Activated T-cell treated with anti-CD3 and anti-CD28 coated beads, Interleukin-2, amount 50 U/mL, for 72 hours (primary cell): ENCODE measurements around the gene REL. TPM values are rescaled to one million over a fixed set of nuclear protein-coding genes. Genes with fewer than 3 reads are reported as not detected.
"Not testable (repeated sequence)": the region's sequence is repeated elsewhere in the genome, so short reads cannot be mapped to it uniquely, and the experiment has no call there.

ENCODE experiments used
- ATAC-seq, 2 donors: fragments of 150-1000 bp; cut with Tn5 transposase; replicated peaks in 1 of 2; 2 replicates each; pipeline ENCODE4 v1.10.0; 2021; ENCODE audit warnings: moderate library complexity in 2 of 2, mild to moderate bottlenecking in 1 of 2
- DNase-seq, 2 donors: peaks; one replicate each; pipeline ENCODE4 v3.0.0; 2021 to 2022; ENCODE audit warnings: mixed read lengths in 1 of 2
- H3K27ac Mint-ChIP-seq: one replicate; pipeline ENCODE4 v1.8.0; 2022; ENCODE audit warnings: mild to moderate bottlenecking, moderate library complexity, mixed read lengths
- H3K27me3 Mint-ChIP-seq: one replicate; pipeline ENCODE4 v1.8.0; 2022; ENCODE audit warnings: low read depth, mixed read lengths
- H3K36me3 Mint-ChIP-seq, 2 donors: one replicate each; pipeline ENCODE4 v1.8.0; 2022; ENCODE audit warnings: mixed read lengths in 2 of 2, mild to moderate bottlenecking in 1 of 2; ENCODE audit not compliant: insufficient read depth in 2 of 2
- H3K4me1 Mint-ChIP-seq: one replicate; pipeline ENCODE4 v1.8.0; 2022; ENCODE audit warnings: low read depth, mixed read lengths
- H3K4me3 Mint-ChIP-seq, 2 donors: one replicate each; pipeline ENCODE4 v1.8.0; 2022; ENCODE audit warnings: mild to moderate bottlenecking in 2 of 2, mixed read lengths in 2 of 2, moderate library complexity in 2 of 2
- H3K9me3 Mint-ChIP-seq, 2 donors: one replicate each; pipeline ENCODE4 v1.8.0; 2022; ENCODE audit warnings: mixed read lengths in 2 of 2
- total RNA-seq, 2 donors: library from RNA; stranded (reverse); gene quantifications; one replicate each; pipeline ENCODE4 v1.2.3, GENCODE V29; 2022

The REL gene
- total RNA-seq, 2 donors from 2014 or later: 72.6 to 81.0 TPM

DNA sequence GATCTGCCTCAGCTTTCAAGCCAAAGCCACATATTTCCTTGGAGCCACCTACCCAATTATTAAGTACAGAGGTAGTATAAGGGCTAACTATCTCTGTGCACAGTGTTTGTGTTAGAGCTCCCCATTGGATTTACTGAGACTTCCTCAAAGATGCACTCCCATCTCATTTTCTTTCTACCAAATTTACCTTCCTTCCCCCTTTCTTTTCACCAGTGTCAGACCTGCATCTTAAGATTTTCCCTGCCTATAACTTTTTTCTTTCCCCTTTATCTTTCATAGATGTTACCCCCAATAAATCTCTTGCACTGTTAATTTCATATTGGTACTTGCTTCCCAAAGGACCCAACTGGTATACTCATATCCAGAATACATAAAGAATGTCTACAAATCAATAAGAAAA lies 5.9 kb upstream of the REL start:
- H3K9me3 Mint-ChIP-seq: no peaks in the 10 kb centered on the region
- peaks cover 0 to 4% of the 10 kb centered on the region in 2 donors for H3K36me3 Mint-ChIP-seq
- ATAC-seq (no peak), DNase-seq (no peak)
- H3K27me3 Mint-ChIP-seq: no peaks in the 10 kb centered on the region
- H3K4me1 Mint-ChIP-seq: peaks cover 47% of the 10 kb centered on the region
- peak overlapping the region; percentile 26 for H3K27ac Mint-ChIP-seq
- no peak overlapping the region for H3K4me3 Mint-ChIP-seq

- DNase-seq (no peak), ATAC-seq (peak in 1 of 2 donors; percentile 1)
- no peaks in the 10 kb centered on the region for H3K27me3 Mint-ChIP-seq
- H3K4me1 Mint-ChIP-seq: peaks cover 18% of the 10 kb centered on the region
- no peaks in the 10 kb centered on the region for H3K9me3 Mint-ChIP-seq
- H3K36me3 Mint-ChIP-seq: peaks cover 18 to 23% of the 10 kb centered on the region in 2 donors
- H3K4me3 Mint-ChIP-seq: peak overlapping the region; percentile 84 to 95
- peak overlapping the region; percentile 97 for H3K27ac Mint-ChIP-seq
These were observed 729 bp upstream of the REL start for GRCh38 chr2:60880643-60881046.

DNA sequence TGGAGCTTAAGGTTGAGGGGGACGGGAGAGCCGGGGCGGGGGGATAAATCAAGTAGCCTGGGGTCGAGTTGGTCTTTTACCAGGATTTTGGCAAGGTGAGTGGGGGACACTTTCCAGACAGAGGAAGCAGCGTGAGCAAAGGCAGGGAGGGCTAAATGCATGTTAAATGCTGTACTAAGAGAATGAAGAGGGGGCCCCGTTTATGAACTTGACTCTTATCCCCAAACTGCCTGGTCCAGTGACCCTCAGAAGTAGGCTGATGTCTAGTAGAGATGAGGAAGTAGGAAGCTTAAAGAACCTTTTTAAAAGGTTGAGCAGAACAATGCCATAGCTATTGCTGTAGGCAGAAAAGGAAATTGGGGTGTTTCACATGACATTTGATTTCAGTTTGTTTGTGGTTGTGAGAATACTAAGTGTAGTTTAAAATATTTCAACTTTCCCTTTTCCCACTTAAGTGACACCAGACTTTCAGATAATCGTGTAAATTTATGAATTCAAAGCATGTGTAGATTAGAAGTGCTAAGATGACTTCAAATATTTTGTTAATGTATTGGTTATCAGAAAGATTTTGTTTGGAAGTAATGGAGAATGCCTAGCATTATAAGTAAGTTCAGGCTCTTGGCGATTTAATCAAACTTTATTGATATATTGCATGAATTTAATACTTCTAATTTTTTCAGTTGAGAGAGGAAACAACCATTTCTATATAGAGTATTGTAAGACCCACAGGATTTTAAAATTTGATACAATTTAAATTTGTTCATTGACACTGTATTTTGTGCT lies 1.8 kb downstream of the REL start:
- no peak for ATAC-seq
- DNase-seq: peak in 1 of 2 donors; percentile 19
- H3K4me1 Mint-ChIP-seq: peaks cover 40% of the 10 kb centered on the region
- H3K36me3 Mint-ChIP-seq: peaks cover 21 to 29% of the 10 kb centered on the region in 2 donors
- no peaks in the 10 kb centered on the region for H3K27me3 Mint-ChIP-seq
- H3K9me3 Mint-ChIP-seq: no peaks in the 10 kb centered on the region
- peak overlapping the region; percentile 100 for H3K27ac Mint-ChIP-seq
- peak overlapping the region; percentile 100 for H3K4me3 Mint-ChIP-seq

DNA sequence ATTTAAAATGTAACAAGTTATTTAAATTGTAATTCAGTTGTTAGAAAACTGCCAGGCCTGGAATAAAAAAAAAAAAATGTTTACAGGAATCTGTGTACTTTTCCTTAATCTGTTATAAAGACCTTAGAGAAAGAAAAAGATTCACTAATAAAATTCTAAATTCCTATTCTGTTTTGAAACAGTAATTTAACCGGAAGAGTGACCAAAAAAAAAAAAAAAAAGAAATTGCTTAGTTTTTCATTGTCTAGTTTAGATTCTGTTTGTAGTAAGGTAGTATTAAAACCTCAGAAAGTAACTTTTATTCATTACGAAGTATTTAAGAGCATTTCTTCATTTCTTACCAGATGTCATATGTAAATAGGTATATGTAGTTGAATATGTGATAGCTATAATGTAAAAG lies 2.5 kb downstream of the REL start:
- Mint-ChIP-seq H3K27me3 (no peaks in the 10 kb centered on the region), H3K4me1 (peaks cover 48% of the 10 kb centered on the region), H3K9me3 (no peaks in the 10 kb centered on the region), H3K36me3 (peaks cover 21 to 31% of the 10 kb centered on the region in 2 donors), H3K27ac (peak overlapping the region; percentile 100), H3K4me3 (peak overlapping the region; percentile 100)
- no peak for ATAC-seq
- DNase-seq: no peak

DNA sequence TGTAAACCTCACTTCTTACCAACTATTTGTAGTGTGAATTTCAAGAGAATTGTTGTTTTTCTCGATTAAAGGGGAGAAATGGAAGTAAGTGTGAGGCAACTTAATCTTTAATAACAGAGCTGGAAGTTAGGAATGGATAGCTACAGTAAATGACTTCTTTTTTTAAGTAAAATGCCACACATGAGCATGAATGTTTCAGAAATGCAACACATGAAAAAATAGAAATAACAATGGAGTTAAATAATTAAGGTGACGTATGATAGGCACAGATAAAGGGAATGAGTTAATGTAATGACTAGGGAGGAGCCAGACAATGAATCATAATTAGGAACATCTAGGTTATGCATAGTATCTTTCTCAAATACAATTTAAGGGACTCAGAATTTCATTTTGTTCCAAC lies 3.4 kb downstream of the REL start:
- no peaks in the 10 kb centered on the region for H3K27me3 Mint-ChIP-seq
- H3K4me3 Mint-ChIP-seq: peak overlapping the region; percentile 78 to 100
- no peak for DNase-seq
- H3K36me3 Mint-ChIP-seq: peaks cover 25 to 38% of the 10 kb centered on the region in 2 donors
- peaks cover 0 to 1% of the 10 kb centered on the region in 2 donors for H3K9me3 Mint-ChIP-seq
- peak overlapping the region; percentile 100 for H3K27ac Mint-ChIP-seq
- ATAC-seq: no peak
- peaks cover 51% of the 10 kb centered on the region for H3K4me1 Mint-ChIP-seq

DNA sequence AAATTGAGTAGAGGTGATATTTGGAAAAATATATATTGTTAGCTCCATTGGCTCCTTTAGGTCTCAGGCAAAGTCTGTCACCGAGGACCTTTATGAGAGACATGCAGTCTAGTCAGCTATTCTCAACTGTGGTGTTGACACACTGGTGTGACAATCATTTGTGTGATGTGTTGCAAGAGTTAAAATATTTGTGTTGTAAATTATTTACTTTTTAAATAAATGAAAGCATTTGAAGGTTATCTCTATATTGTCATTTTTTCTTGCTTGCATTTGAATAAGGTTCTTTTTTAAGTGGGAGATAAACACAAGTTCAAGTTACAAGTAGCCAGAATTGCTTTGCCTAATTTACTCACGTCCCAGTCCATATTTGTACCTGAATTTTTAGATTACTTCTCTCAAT lies 4.3 kb downstream of the REL start:
- no peak for ATAC-seq

GRCh38 chr2:60886991-60887390 lies 5.6 kb downstream of the REL start:
- Mint-ChIP-seq H3K36me3 (peaks cover 24 to 53% of the 10 kb centered on the region in 2 donors), H3K4me3 (peak overlapping the region; percentile 69 to 82)
- ATAC-seq: no peak

More for the DNA sequence above, 4.3 kb downstream of the REL start:
- Mint-ChIP-seq H3K27me3 (no peaks in the 10 kb centered on the region), H3K9me3 (peaks cover 0 to 1% of the 10 kb centered on the region in 2 donors), H3K27ac (peak overlapping the region; percentile 100), H3K4me1 (peaks cover 53% of the 10 kb centered on the region), H3K4me3 (peak overlapping the region; percentile 78 to 100), H3K36me3 (peaks cover 27 to 47% of the 10 kb centered on the region in 2 donors)
- no peak for DNase-seq

GRCh38 chr2:60888853-60889252 lies 7.5 kb downstream of the REL start:
- ATAC-seq: no peak
- Mint-ChIP-seq H3K27ac (peak overlapping the region; percentile 48), H3K4me3 (peak overlapping the region; percentile 40 to 65), H3K9me3 (peaks cover 0 to 1% of the 10 kb centered on the region in 2 donors), H3K36me3 (peaks cover 16 to 46% of the 10 kb centered on the region in 2 donors), H3K27me3 (no peaks in the 10 kb centered on the region), H3K4me1 (peaks cover 71% of the 10 kb centered on the region)
- no peak for DNase-seq

More at GRCh38 chr2:60886991-60887390, 5.6 kb downstream of the REL start:
- Mint-ChIP-seq H3K9me3 (peaks cover 0 to 1% of the 10 kb centered on the region in 2 donors), H3K27ac (peak overlapping the region; percentile 79), H3K4me1 (peaks cover 65% of the 10 kb centered on the region), H3K27me3 (no peaks in the 10 kb centered on the region)
- DNase-seq: no peak

- not testable (repeated sequence) for DNase-seq, H3K27me3 Mint-ChIP-seq, ATAC-seq, H3K9me3 Mint-ChIP-seq
- Mint-ChIP-seq H3K4me3 (peak overlapping the region; percentile 59 to 78), H3K27ac (peak overlapping the region; percentile 82), H3K36me3 (peaks cover 15 to 49% of the 10 kb centered on the region in 2 donors), H3K4me1 (peaks cover 72% of the 10 kb centered on the region)
These were observed 8.4 kb downstream of the REL start for GRCh38 chr2:60889581-60890392.

GRCh38 chr2:60890393-60890707 lies 9.0 kb downstream of the REL start:
- no peaks in the 10 kb centered on the region for H3K27me3 Mint-ChIP-seq
- H3K9me3 Mint-ChIP-seq: peaks cover 0 to 1% of the 10 kb centered on the region in 2 donors
- DNase-seq (no peak), ATAC-seq (no peak)
- peak overlapping the region; percentile 82 for H3K27ac Mint-ChIP-seq
- H3K4me1 Mint-ChIP-seq: peaks cover 71% of the 10 kb centered on the region
- H3K36me3 Mint-ChIP-seq: peaks cover 13 to 47% of the 10 kb centered on the region in 2 donors
- H3K4me3 Mint-ChIP-seq: peak overlapping the region; percentile 59 to 78

DNA sequence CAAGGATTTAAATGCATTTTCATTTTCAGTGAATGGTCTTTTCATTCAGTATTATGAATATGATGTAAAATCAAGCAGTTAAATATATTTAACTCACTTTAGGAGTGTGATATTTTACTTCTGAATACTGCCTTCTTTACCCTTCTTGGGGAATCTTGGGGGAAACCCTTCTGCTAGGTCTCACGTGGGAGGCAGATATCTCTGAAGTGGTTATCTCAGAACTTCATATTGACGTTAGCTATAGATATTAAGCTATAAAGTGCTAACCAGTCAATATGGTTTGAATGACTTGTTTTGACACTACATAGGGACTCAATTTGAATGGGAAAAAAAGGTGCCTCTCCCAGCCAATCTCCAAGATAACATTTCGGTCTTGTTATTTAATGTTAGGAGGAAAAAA lies 9.8 kb downstream of the REL start:
- Mint-ChIP-seq H3K4me1 (peaks cover 63% of the 10 kb centered on the region), H3K4me3 (peak overlapping the region; percentile 59 to 78), H3K9me3 (peaks cover 0 to 1% of the 10 kb centered on the region in 2 donors), H3K36me3 (peaks cover 13 to 44% of the 10 kb centered on the region in 2 donors), H3K27me3 (no peaks in the 10 kb centered on the region), H3K27ac (peak overlapping the region; percentile 82)
- ATAC-seq (peak; percentile 70 to 72), DNase-seq (no peak)

DNA sequence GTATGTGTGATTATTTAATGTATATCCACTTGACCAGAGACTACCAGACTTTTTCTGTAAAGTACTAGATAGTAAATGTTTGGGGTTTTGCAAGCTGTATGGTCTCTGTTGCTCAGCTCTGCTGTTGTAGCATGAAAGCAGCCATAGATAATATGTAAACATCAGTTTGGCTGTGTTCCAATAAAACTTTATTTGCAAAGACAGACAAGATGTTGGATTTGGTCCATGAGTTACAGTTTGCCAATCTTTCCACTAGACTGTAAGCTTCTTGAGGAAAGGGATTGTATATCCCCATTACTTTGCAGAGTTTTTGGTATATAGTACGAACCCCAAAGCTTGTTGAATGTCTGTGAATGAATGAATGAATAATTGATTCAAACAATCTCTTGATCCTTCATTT lies 17.2 kb downstream of the REL start:
- Mint-ChIP-seq H3K4me3 (peak overlapping the region; percentile 2 to 5), H3K36me3 (peaks cover 19 to 42% of the 10 kb centered on the region in 2 donors), H3K4me1 (peaks cover 46% of the 10 kb centered on the region), H3K27ac (peak overlapping the region; percentile 23), H3K9me3 (no peaks in the 10 kb centered on the region), H3K27me3 (no peaks in the 10 kb centered on the region)
- ATAC-seq (no peak), DNase-seq (no peak)
